IgD-negative memory B cell (primary cell): ENCODE results near the gene MT1M. TPM values are rescaled to one million over a fixed set of nuclear protein-coding genes. Genes with fewer than 3 reads are reported as not detected.
A peak's percentile ranks its signal among the peaks of the same experiment; 100 is the strongest.
"Not testable (repeated sequence)": the region's sequence is repeated elsewhere in the genome, so short reads cannot be mapped to it uniquely, and the experiment has no call there.

Experiments
- H3K27ac Mint-ChIP-seq, 3 donors: one replicate each; pipeline ENCODE4 v1.8.0; 2020 to 2022; ENCODE audit warnings: mild to moderate bottlenecking in 3 of 3, mixed read lengths in 3 of 3, moderate library complexity in 1 of 3
- H3K27me3 Mint-ChIP-seq: one replicate; pipeline ENCODE4 v1.8.0; 2021; ENCODE audit warnings: mixed read lengths
- H3K36me3 Mint-ChIP-seq: one replicate; pipeline ENCODE4 v1.8.0; 2020; ENCODE audit warnings: mild to moderate bottlenecking, mixed read lengths
- H3K4me1 Mint-ChIP-seq, 3 donors: one replicate each; pipeline ENCODE4 v1.8.0; 2020 to 2022; ENCODE audit warnings: mixed read lengths in 3 of 3, mild to moderate bottlenecking in 1 of 3
- H3K4me3 Mint-ChIP-seq, 4 donors: one replicate each; pipeline ENCODE4 v1.8.0; 2020 to 2022; ENCODE audit warnings: mild to moderate bottlenecking in 4 of 4, mixed read lengths in 4 of 4, moderate library complexity in 3 of 4
- H3K9me3 Mint-ChIP-seq, 3 donors: one replicate each; pipeline ENCODE4 v1.8.0; 2020 to 2021; ENCODE audit warnings: mixed read lengths in 3 of 3, mild to moderate bottlenecking in 1 of 3
- polyA plus RNA-seq: library from polyadenylated mRNA; unstranded; fragments of 300-500 nt; fragmentation: Illumina TruSeq; gene quantifications from one replicate; pipeline ENCODE4 v1.2.3, GENCODE V29; 2021

MT1M gene
- polyA plus RNA-seq, 1 donor from 2014 or later, result not detected

- Mint-ChIP-seq H3K4me3 (peak overlapping the region in 2 of 4 donors; percentile 41 to 83), H3K9me3 (no peaks in the 10 kb centered on the region), H3K27me3 (peaks cover 25% of the 10 kb centered on the region), H3K4me1 (peaks cover 0 to 7% (median under 1%) of the 10 kb centered on the region in 3 donors), H3K27ac (no peak overlapping the region), H3K36me3 (peaks cover 2% of the 10 kb centered on the region)
These were observed 15.7 kb upstream of the MT1M start for GRCh38 chr16:56616608-56617211.

GRCh38 chr16:56617212-56618085 lies 15.0 kb upstream of the MT1M start:
- Mint-ChIP-seq H3K9me3 (no peaks in the 10 kb centered on the region), H3K4me1 (peaks cover 0 to 7% (median 2%) of the 10 kb centered on the region in 3 donors), H3K36me3 (peaks cover 3% of the 10 kb centered on the region), H3K27me3 (peaks cover 25% of the 10 kb centered on the region), H3K4me3 (peak overlapping the region in 3 of 4 donors; percentile 41 to 83 (median 74)), H3K27ac (no peak overlapping the region)

- H3K27ac Mint-ChIP-seq, result no peak overlapping the region
- peaks cover 3% of the 10 kb centered on the region for H3K36me3 Mint-ChIP-seq
- H3K4me1 Mint-ChIP-seq, result peaks cover 0 to 7% (median 2%) of the 10 kb centered on the region in 3 donors
- H3K4me3 Mint-ChIP-seq, result peak overlapping the region in 1 of 4 donors; percentile 39
- peaks cover 25% of the 10 kb centered on the region for H3K27me3 Mint-ChIP-seq
- no peaks in the 10 kb centered on the region for H3K9me3 Mint-ChIP-seq
These were observed 14.3 kb upstream of the MT1M start for GRCh38 chr16:56618138-56618537.

- peaks cover 3% of the 10 kb centered on the region for H3K36me3 Mint-ChIP-seq
- no peak overlapping the region for H3K4me3 Mint-ChIP-seq
- no peaks in the 10 kb centered on the region for H3K9me3 Mint-ChIP-seq
- H3K27ac Mint-ChIP-seq, result peak overlapping the region in 1 of 3 donors; percentile 60
- peaks cover 39% of the 10 kb centered on the region for H3K27me3 Mint-ChIP-seq
- peaks cover 0 to 12% (median 7%) of the 10 kb centered on the region in 3 donors for H3K4me1 Mint-ChIP-seq
These were observed 12.0 kb upstream of the MT1M start for GRCh38 chr16:56620339-56620897.

GRCh38 chr16:56621665-56622445 lies 10.6 kb upstream of the MT1M start:
- H3K4me3 Mint-ChIP-seq, H3K9me3 Mint-ChIP-seq, H3K27ac Mint-ChIP-seq, H3K36me3 Mint-ChIP-seq: not testable (repeated sequence)
- peaks cover 45% of the 10 kb centered on the region for H3K27me3 Mint-ChIP-seq
- H3K4me1 Mint-ChIP-seq, result peaks cover 0 to 13% (median 10%) of the 10 kb centered on the region in 3 donors

- peaks cover 37% of the 10 kb centered on the region for H3K27me3 Mint-ChIP-seq
These were observed 9.3 kb upstream of the MT1M start for GRCh38 chr16:56623184-56623583.

GRCh38 chr16:56623637-56624036 lies 8.8 kb upstream of the MT1M start:
- Mint-ChIP-seq H3K27me3 (peaks cover 33% of the 10 kb centered on the region), H3K27ac (no peak overlapping the region), H3K9me3 (no peaks in the 10 kb centered on the region), H3K4me1 (peaks cover 0 to 10% (median 8%) of the 10 kb centered on the region in 3 donors), H3K36me3 (peaks cover 3% of the 10 kb centered on the region), H3K4me3 (no peak overlapping the region)

More at GRCh38 chr16:56623184-56623583, 9.3 kb upstream of the MT1M start:
- H3K4me3 Mint-ChIP-seq, H3K9me3 Mint-ChIP-seq, H3K36me3 Mint-ChIP-seq, H3K27ac Mint-ChIP-seq, H3K4me1 Mint-ChIP-seq: not testable (repeated sequence)

- H3K27me3 Mint-ChIP-seq, result peaks cover 29% of the 10 kb centered on the region
- peaks cover 2% of the 10 kb centered on the region for H3K36me3 Mint-ChIP-seq
- peak within 1 kb of the TSS; percentile 45 to 91 (median 82) for H3K4me3 Mint-ChIP-seq
- peaks cover 5 to 14% (median 14%) of the 10 kb centered on the region in 3 donors for H3K4me1 Mint-ChIP-seq
- peak within 1 kb of the TSS in 1 of 3 donors; percentile 48 for H3K27ac Mint-ChIP-seq
- no peaks in the 10 kb centered on the region for H3K9me3 Mint-ChIP-seq
These were observed 7.1 kb upstream of the MT1M start, which contains the start of gene MT1E for GRCh38 chr16:56625140-56625942. TSS of gene MT1E (plus strand) at chr16:56625781. CDS start at chr16:56625852, 71 bp downstream.

- H3K27me3 Mint-ChIP-seq, result peaks cover 29% of the 10 kb centered on the region
- peak overlapping the region; percentile 45 to 91 (median 78) for H3K4me3 Mint-ChIP-seq
- H3K4me1 Mint-ChIP-seq, result peaks cover 6 to 16% (median 14%) of the 10 kb centered on the region in 3 donors
- no peaks in the 10 kb centered on the region for H3K9me3 Mint-ChIP-seq
- H3K27ac Mint-ChIP-seq, result no peak overlapping the region
- H3K36me3 Mint-ChIP-seq, result peaks cover 2% of the 10 kb centered on the region
These were observed 6.4 kb upstream of the MT1M start for GRCh38 chr16:56625943-56626654.

GRCh38 chr16:56626685-56627084 lies 5.8 kb upstream of the MT1M start:
- Mint-ChIP-seq H3K27me3 (peaks cover 30% of the 10 kb centered on the region), H3K36me3 (peaks cover 1% of the 10 kb centered on the region), H3K4me3 (no peak overlapping the region), H3K4me1 (peaks cover 6 to 16% (median 14%) of the 10 kb centered on the region in 3 donors), H3K9me3 (no peaks in the 10 kb centered on the region), H3K27ac (no peak overlapping the region)

- peaks cover 6 to 22% (median 12%) of the 10 kb centered on the region in 3 donors for H3K4me1 Mint-ChIP-seq
- no peaks in the 10 kb centered on the region for H3K36me3 Mint-ChIP-seq
- H3K27me3 Mint-ChIP-seq, result peaks cover 46% of the 10 kb centered on the region
- H3K4me3 Mint-ChIP-seq, result no peak overlapping the region
- H3K9me3 Mint-ChIP-seq, result no peaks in the 10 kb centered on the region
- H3K27ac Mint-ChIP-seq, result no peak overlapping the region
These were observed 3.7 kb upstream of the MT1M start for GRCh38 chr16:56628486-56629350.

GRCh38 chr16:56629531-56629930 lies 2.9 kb upstream of the MT1M start:
- peaks cover 6 to 22% (median 10%) of the 10 kb centered on the region in 3 donors for H3K4me1 Mint-ChIP-seq
- H3K4me3 Mint-ChIP-seq, result no peak overlapping the region
- H3K27me3 Mint-ChIP-seq, result peaks cover 50% of the 10 kb centered on the region
- no peak overlapping the region for H3K27ac Mint-ChIP-seq
- H3K9me3 Mint-ChIP-seq, result no peaks in the 10 kb centered on the region
- no peaks in the 10 kb centered on the region for H3K36me3 Mint-ChIP-seq

- H3K27ac Mint-ChIP-seq, result no peak overlapping the region
- peaks cover 51% of the 10 kb centered on the region for H3K27me3 Mint-ChIP-seq
- no peak overlapping the region for H3K4me3 Mint-ChIP-seq
- peaks cover 11 to 22% (median 11%) of the 10 kb centered on the region in 3 donors for H3K4me1 Mint-ChIP-seq
- no peaks in the 10 kb centered on the region for H3K36me3 Mint-ChIP-seq
- H3K9me3 Mint-ChIP-seq, result no peaks in the 10 kb centered on the region
These were observed 2.3 kb upstream of the MT1M start for GRCh38 chr16:56630134-56630533.
